Adrenal gland (tissue), 12 donors: ENCODE data around the gene CDKN3. TPM values are rescaled to one million over a fixed set of nuclear protein-coding genes. Genes with fewer than 3 reads are reported as not detected.
"Not testable (repeated sequence)": the region's sequence is repeated elsewhere in the genome, so short reads cannot be mapped to it uniquely, and the experiment has no call there.

Experiments
- DNase-seq, 7 donors: peaks; one replicate each; pipeline ENCODE4 v3.0.0-alpha.2; 2019 to 2020
- H3K27ac ChIP-seq, 5 donors: fragments of 200-600 bp; sonication (generic) in 4 of 5; 1 replicate in 3 of 5; 2 replicates in 2 of 5; pipeline versions ENCODE4 v1.5.1 to v1.8.0; 2016 to 2020; ENCODE audit warnings: mild to moderate bottlenecking in 1 of 5
- H3K27me3 ChIP-seq: fragments of 200-600 bp; 2 replicates; pipeline ENCODE4 v1.8.0; 2021
- H3K36me3 ChIP-seq, 2 donors: fragments of 200-600 bp; replicated peaks in 1 of 2; 1 replicate in 1 of 2; 2 replicates in 1 of 2; pipeline versions ENCODE4 v1.5.1 to v1.8.0; 2018 to 2022
- H3K4me1 ChIP-seq, 2 donors: fragments of 200-600 bp; replicated peaks in 1 of 2; 1 replicate in 1 of 2; 2 replicates in 1 of 2; pipeline versions ENCODE4 v1.5.1 to v1.8.0; 2018 to 2021
- H3K4me3 ChIP-seq, 4 donors: fragments of 200-600 bp; sonication (generic) in 3 of 4; one replicate each; pipeline ENCODE4 v1.5.1; 2016 to 2018
- H3K9me3 ChIP-seq, 3 donors: fragments of 200-600 bp; sonication (generic) in 1 of 3; replicated peaks in 1 of 3; 1 replicate in 2 of 3; 2 replicates in 1 of 3; pipeline versions ENCODE4 v1.5.1 to v1.8.0; 2016 to 2021
- CTCF ChIP-seq, 6 experiments: fragments of 450-650 bp in 4 of 6; fragments of 200-600 bp in 2 of 6; sonication (generic) in 1 of 6; IDR thresholded peaks; 1 replicate in 5 of 6; 2 replicates in 1 of 6; pipeline versions ENCODE4 v1.5.1 to v1.8.0; 2016 to 2021; ENCODE audit warnings: antibody characterized with exemption in 6 of 6, mild to moderate bottlenecking in 2 of 6, moderate library complexity in 1 of 6
- POLR2A ChIP-seq, 2 donors: fragments of 450-650 bp; IDR thresholded peaks; one replicate each; pipeline ENCODE4 v1.6.1; 2017; ENCODE audit warnings: antibody characterized with exemption in 2 of 2, mild to moderate bottlenecking in 2 of 2, moderate library complexity in 1 of 2
- WGBS, 4 donors: extraction: QIAGEN DNeasy Blood & Tissue Kit in 2 of 4; methylation state at CpG; one replicate each; pipeline versions ENCODE4 v1.1.5 to v1.1.7; 2013 to 2017; 5-methylcytosine and 5-hydroxymethylcytosine counted together
- intact Hi-C, 2 donors: fragments of 100-400 bp; cut with DNase I; formaldehyde crosslinking; loops; one replicate each; pipeline versions ENCODE4 v1.14.1 to v1.15.0; 2022 to 2023
- polyA plus RNA-seq, 3 donors: library from polyadenylated mRNA; stranded (reverse); fragments of 200-250 nt in 2 of 3; fragments of 350-450 nt in 1 of 3; fragmentation: Illumina TruSeq in 1 of 3; extraction: RNeasy Lipid Tissue Mini Kit (QIAGEN cat#74804) in 1 of 3; gene quantifications; one replicate each; pipeline ENCODE4 v1.2.3, GENCODE V29; 2013 to 2014
- total RNA-seq, 9 donors: library from RNA; depleted of rRNA in 4 of 9; stranded (reverse); fragments of >200 nt in 4 of 9; fragments of 120-200 nt in 1 of 9; fragmentation: NEBNext Ultra II Directional in 1 of 9; extraction: Animal tissue kit (Norgen Biotek cat#: 25700) in 1 of 9; gene quantifications; one replicate each; pipeline versions ENCODE4 v1.1.0 to v1.2.4, GENCODE V29; 2013 to 2023
- donor health status: healthy with polysubstance abuse.
- donor health status: Bipolar disorder and iron deficiency.
- donor health status: DM: yes; HTN: yes; CAD: no.
- donor health status: DM: no; HTN: no; CAD: no.
- donor health status: DM: no; HTN: no; CAD: no.
- donor health status: DM: yes; HTN: yes; CAD: no.

CDKN3 gene
- total and polyA plus RNA-seq, 12 donors = 0.46 to 16.4 (median 2.1) TPM; not detected in 1

DNA sequence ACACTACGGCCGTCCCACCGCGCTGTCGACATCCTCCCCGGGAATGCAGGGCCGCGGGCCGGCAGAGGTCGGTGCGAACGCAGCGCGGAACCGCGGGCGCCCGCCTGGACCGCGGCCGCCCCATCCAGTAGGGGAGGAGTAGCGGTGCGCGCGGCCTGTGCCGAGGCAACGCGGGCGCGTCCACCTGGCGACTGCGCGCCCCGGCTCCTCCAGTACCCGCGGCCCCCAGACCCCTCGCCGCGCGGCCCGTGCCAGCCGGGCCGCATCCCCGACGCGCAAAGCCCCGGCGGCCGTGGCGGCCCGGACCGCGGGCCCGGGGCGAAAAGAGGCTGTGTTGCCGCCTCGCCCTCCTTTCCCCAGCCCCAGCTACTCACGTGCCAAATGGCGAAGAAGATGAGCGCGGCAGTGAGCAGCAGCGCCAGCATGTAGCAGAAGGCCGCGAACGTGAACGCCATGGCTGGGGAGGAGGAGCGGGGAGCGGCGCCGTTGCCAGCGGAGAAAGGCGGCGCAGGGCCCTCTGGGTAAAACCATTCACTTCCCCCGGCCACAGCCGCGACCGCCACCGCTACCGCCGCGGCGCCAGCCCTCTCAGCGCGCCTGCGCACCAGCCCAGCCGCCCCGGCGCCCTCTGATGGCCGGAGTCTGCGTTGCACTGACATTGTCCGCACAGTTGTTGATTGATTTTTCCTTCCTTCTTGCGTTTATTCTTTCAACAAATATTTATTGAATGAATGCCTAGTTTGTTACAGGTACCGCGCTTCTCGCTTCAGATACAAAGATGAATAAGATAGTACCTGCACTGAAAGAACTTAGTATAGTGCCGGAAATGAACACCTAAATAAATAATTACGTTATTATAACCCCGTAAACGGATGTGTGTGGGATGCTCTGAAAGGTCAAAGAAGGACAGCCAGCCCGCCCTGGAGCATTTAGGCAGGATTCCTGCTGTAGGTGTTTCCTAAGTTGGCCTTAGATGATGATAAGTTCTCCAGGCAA, 44.4 kb downstream of the CDKN3 start, which contains the start of gene CNIH1:
TSS of gene CNIH1 (minus strand) at position 502 of the 996 bp plus-strand sequence. CDS start at position 455, 47 bp downstream.
- peak; percentile 30 to 65 for TF ChIP-seq POLR2A (IDR thresholded peaks at IDR 0.05)
- TF ChIP-seq CTCF (IDR thresholded peaks at IDR 0.05) = peak; percentile 71 to 95 (median 90)
- peaks cover 13 to 19% of the 10 kb centered on the region in 2 donors for H3K4me1 ChIP-seq

GRCh38 chr14:54442961-54443360, 46.2 kb downstream of the CDKN3 start:
- H3K27ac ChIP-seq, H3K4me3 ChIP-seq, H3K9me3 ChIP-seq, H3K27me3 ChIP-seq, intact Hi-C loops, H3K36me3 ChIP-seq, DNase-seq: not testable (repeated sequence)
- peaks cover 13 to 15% of the 10 kb centered on the region in 2 donors for H3K4me1 ChIP-seq
- WGBS, 4 donors = 86 to 96% (median 91%) methylated on average over 13 to 19 of the region's 23 CpGs

More for the DNA sequence above, 44.4 kb downstream of the CDKN3 start, which contains the start of gene CNIH1:
- Histone ChIP-seq H3K9me3 (no peaks in the 10 kb centered on the region), H3K27ac (peak within 1 kb of the TSS in 4 of 5 donors; percentile 85 to 99 (median 94)), H3K36me3 (no peaks in the 10 kb centered on the region), H3K4me3 (peak within 1 kb of the TSS in 3 of 4 donors; percentile 46 to 87 (median 50)), H3K27me3 (no peaks in the 10 kb centered on the region)
- WGBS, 4 donors = 0 to 1% (median 0%) methylated on average over 23 to 100 of the region's 100 CpGs
- peak; percentile 89 to 96 (median 93) for DNase-seq
- intact Hi-C loops = no loop called here

DNA sequence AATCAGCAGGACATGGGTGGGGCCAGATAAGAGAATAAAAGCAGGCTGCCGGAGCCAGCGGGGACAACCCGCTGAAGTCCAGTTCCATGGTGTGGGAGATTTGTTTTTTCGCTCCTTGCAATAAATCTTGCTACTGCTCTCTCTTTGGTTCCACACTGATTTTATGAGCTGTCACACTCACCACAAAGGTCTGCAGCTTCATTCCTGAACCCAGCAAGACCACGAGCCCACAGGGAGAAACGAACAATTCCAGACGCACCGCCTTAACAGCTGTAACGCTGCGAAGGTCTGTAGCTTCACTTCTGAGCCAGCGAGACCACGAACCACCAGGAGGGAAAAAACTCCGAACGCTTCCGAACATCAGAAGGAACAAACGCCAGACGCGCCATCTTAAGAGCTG, 47.2 kb downstream of the CDKN3 start:
- H3K27ac ChIP-seq = no peak overlapping the region
- no peaks in the 10 kb centered on the region for H3K36me3 ChIP-seq
- TF ChIP-seq CTCF (IDR thresholded peaks at IDR 0.05) = no peak
- TF ChIP-seq POLR2A (IDR thresholded peaks at IDR 0.05) = no peak
- intact Hi-C loops = no loop called here
- WGBS, 4 donors = 85 to 94% (median 89%) methylated on average over 17 to 18 of the region's 18 CpGs
- H3K4me1 ChIP-seq = peaks cover 13 to 15% of the 10 kb centered on the region in 2 donors
- no peaks in the 10 kb centered on the region for H3K9me3 ChIP-seq
- DNase-seq = no peak
- H3K4me3 ChIP-seq = no peak overlapping the region
- no peaks in the 10 kb centered on the region for H3K27me3 ChIP-seq

DNA sequence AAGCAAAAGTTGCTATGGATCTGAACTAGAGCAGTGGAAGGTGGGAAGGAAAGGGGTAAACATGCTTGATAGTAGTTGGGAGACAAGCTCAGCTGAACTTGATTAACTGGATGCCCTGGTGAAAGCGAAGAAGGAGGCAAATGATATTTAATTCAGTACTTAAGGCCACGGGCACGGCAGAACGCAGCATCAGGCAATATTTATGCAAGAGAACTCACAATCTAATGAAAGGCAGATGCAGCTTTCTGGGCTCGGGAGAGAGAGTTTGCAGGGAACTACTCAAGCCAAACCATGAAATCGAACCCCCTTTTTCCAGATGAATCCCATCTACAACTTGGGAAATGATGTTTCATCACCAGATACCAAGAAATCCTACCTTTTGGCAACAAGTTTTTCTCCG, 47.9 kb downstream of the CDKN3 start:
- H3K27me3 ChIP-seq = no peaks in the 10 kb centered on the region
- H3K36me3 ChIP-seq = no peaks in the 10 kb centered on the region
- 78 to 85% (median 80%) methylated on average over 7 of the region's 7 CpGs for WGBS, 4 donors
- intact Hi-C loops = no loop called here
- H3K9me3 ChIP-seq = no peaks in the 10 kb centered on the region
- DNase-seq = no peak
- H3K27ac ChIP-seq = no peak overlapping the region
- peaks cover 13 to 14% of the 10 kb centered on the region in 2 donors for H3K4me1 ChIP-seq
- TF ChIP-seq CTCF (IDR thresholded peaks at IDR 0.05) (no peak), POLR2A (IDR thresholded peaks at IDR 0.05) (no peak)
- no peak overlapping the region for H3K4me3 ChIP-seq
